ENCODE measurements around the gene HIGD1A.

Gene HIGD1A

GRCh38 chr3:42829628-42830436, 25.5 kb upstream of the HIGD1A start:
- H3K36me3 ChIP-seq (ENCODE audit: control insufficient read depth, insufficient read depth, low read length), result no peaks in the 10 kb centered on the region
- H3K9me3 ChIP-seq (ENCODE audit: control insufficient read depth, low read length), result no peaks in the 10 kb centered on the region
- no peaks in the 10 kb centered on the region for H3K4me1 ChIP-seq (ENCODE audit: control insufficient read depth, insufficient read depth, low read length, poor library complexity, severe bottlenecking)
- H3K27ac ChIP-seq (ENCODE audit: insufficient read depth, low read length, poor library complexity, severe bottlenecking), result no peak overlapping the region
- H3K4me3 ChIP-seq (ENCODE audit: insufficient read depth, low read depth, low read length, poor library complexity, severe bottlenecking), result no peak overlapping the region
- H3K27me3 ChIP-seq (replicated peaks; ENCODE audit: control insufficient read depth, insufficient read depth, low read length, poor library complexity, severe bottlenecking), result no peaks in the 10 kb centered on the region
- no peak for DNase-seq

- H3K4me3 ChIP-seq (ENCODE audit: insufficient read depth, low read depth, low read length, poor library complexity, severe bottlenecking), result no peak overlapping the region
- no peak overlapping the region for H3K27ac ChIP-seq (ENCODE audit: insufficient read depth, low read length, poor library complexity, severe bottlenecking)
- no peaks in the 10 kb centered on the region for H3K4me1 ChIP-seq (ENCODE audit: control insufficient read depth, insufficient read depth, low read length, poor library complexity, severe bottlenecking)
- H3K27me3 ChIP-seq (replicated peaks; ENCODE audit: control insufficient read depth, insufficient read depth, low read length, poor library complexity, severe bottlenecking), result no peaks in the 10 kb centered on the region
- H3K36me3 ChIP-seq (ENCODE audit: control insufficient read depth, insufficient read depth, low read length), result no peaks in the 10 kb centered on the region
- H3K9me3 ChIP-seq (ENCODE audit: control insufficient read depth, low read length), result no peaks in the 10 kb centered on the region
- DNase-seq, result no peak
These were observed 24.9 kb upstream of the HIGD1A start for GRCh38 chr3:42829083-42829627.

DNA sequence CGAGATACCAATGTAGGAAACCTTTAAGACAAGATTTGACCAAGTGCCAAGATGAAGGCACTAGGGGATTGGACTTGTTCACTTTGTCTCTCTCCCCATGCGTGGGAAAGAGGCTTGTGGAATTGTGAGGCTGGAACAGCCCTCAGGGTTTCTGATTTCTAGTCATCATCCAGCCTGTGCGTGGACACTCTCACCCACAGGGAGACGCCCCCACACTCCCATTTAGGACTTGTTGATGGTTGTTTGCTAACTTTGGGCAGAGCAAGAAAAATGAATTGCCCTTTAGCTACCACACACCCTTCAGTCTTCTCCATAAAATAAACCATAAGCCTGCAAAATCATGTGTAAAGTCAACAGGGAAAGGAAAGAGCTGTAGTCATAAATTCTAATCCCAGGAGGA, 23.4 kb upstream of the HIGD1A start:
- H3K36me3 ChIP-seq (ENCODE audit: control insufficient read depth, insufficient read depth, low read length), result no peaks in the 10 kb centered on the region
- no peaks in the 10 kb centered on the region for H3K9me3 ChIP-seq (ENCODE audit: control insufficient read depth, low read length)
- no peak overlapping the region for H3K27ac ChIP-seq (ENCODE audit: insufficient read depth, low read length, poor library complexity, severe bottlenecking)
- H3K4me1 ChIP-seq (ENCODE audit: control insufficient read depth, insufficient read depth, low read length, poor library complexity, severe bottlenecking), result no peaks in the 10 kb centered on the region
- H3K27me3 ChIP-seq (replicated peaks; ENCODE audit: control insufficient read depth, insufficient read depth, low read length, poor library complexity, severe bottlenecking), result no peaks in the 10 kb centered on the region
- DNase-seq, result no peak
- no peak overlapping the region for H3K4me3 ChIP-seq (ENCODE audit: insufficient read depth, low read depth, low read length, poor library complexity, severe bottlenecking)

DNA sequence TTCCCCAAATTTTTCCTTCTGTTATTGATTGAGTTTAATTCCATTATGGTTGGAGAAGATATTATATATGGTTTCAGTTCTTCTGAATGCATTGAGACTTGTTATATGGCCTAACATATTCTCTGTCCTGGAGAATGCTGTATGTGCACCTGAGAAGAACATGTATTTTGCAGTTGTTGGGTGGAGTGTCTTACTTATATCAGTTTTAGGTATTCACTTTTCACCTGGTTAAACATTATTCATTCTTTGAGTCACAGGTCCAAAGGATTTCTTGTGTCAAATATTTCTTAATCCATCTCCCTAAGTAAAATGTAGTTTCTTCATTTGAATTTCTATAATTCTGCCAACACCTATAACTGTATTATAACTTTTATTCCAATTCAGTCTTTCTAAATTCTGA, 22.7 kb upstream of the HIGD1A start:
- Histone ChIP-seq H3K9me3 (ENCODE audit: control insufficient read depth, low read length) (no peaks in the 10 kb centered on the region), H3K4me3 (ENCODE audit: insufficient read depth, low read depth, low read length, poor library complexity, severe bottlenecking) (no peak overlapping the region), H3K27ac (ENCODE audit: insufficient read depth, low read length, poor library complexity, severe bottlenecking) (no peak overlapping the region), H3K27me3 (replicated peaks; ENCODE audit: control insufficient read depth, insufficient read depth, low read length, poor library complexity, severe bottlenecking) (no peaks in the 10 kb centered on the region), H3K36me3 (ENCODE audit: control insufficient read depth, insufficient read depth, low read length) (no peaks in the 10 kb centered on the region), H3K4me1 (ENCODE audit: control insufficient read depth, insufficient read depth, low read length, poor library complexity, severe bottlenecking) (no peaks in the 10 kb centered on the region)
- DNase-seq, result no peak

DNA sequence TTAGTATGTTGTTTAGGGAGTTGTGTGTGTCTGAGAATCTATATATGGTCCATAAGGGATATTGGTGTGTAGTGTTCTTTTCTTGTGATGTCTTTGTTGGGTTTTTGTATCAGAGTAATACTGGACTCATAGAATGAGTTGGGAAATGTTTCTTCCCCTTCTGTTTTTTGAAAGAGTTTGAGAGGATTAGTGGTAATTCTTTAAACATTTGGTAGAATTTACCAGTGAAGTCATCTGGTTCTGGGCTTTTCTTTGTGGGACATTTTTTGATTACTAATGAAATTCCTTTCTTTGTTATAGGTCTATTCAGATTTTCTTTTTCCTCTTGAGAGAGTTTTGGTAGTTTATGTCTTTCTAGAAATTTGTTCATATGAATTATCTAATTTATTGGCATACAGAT, 21.9 kb upstream of the HIGD1A start:
- no peak overlapping the region for H3K4me3 ChIP-seq (ENCODE audit: insufficient read depth, low read depth, low read length, poor library complexity, severe bottlenecking)
- no peak for DNase-seq
- no peaks in the 10 kb centered on the region for H3K4me1 ChIP-seq (ENCODE audit: control insufficient read depth, insufficient read depth, low read length, poor library complexity, severe bottlenecking)
- H3K27me3 ChIP-seq (replicated peaks; ENCODE audit: control insufficient read depth, insufficient read depth, low read length, poor library complexity, severe bottlenecking), result no peaks in the 10 kb centered on the region
- no peak overlapping the region for H3K27ac ChIP-seq (ENCODE audit: insufficient read depth, low read length, poor library complexity, severe bottlenecking)
- no peaks in the 10 kb centered on the region for H3K36me3 ChIP-seq (ENCODE audit: control insufficient read depth, insufficient read depth, low read length)
- no peaks in the 10 kb centered on the region for H3K9me3 ChIP-seq (ENCODE audit: control insufficient read depth, low read length)

- H3K27ac ChIP-seq (ENCODE audit: insufficient read depth, low read length, poor library complexity, severe bottlenecking), result no peak overlapping the region
These were observed 19.1 kb upstream of the HIGD1A start for GRCh38 chr3:42823351-42823750.

GRCh38 chr3:42822828-42823227, 18.5 kb upstream of the HIGD1A start:
- no peak overlapping the region for H3K4me3 ChIP-seq (ENCODE audit: insufficient read depth, low read depth, low read length, poor library complexity, severe bottlenecking)

More at GRCh38 chr3:42823351-42823750, 19.1 kb upstream of the HIGD1A start:
- no peaks in the 10 kb centered on the region for H3K36me3 ChIP-seq (ENCODE audit: control insufficient read depth, insufficient read depth, low read length)
- no peak overlapping the region for H3K4me3 ChIP-seq (ENCODE audit: insufficient read depth, low read depth, low read length, poor library complexity, severe bottlenecking)
- DNase-seq, result no peak
- no peaks in the 10 kb centered on the region for H3K27me3 ChIP-seq (replicated peaks; ENCODE audit: control insufficient read depth, insufficient read depth, low read length, poor library complexity, severe bottlenecking)
- no peaks in the 10 kb centered on the region for H3K4me1 ChIP-seq (ENCODE audit: control insufficient read depth, insufficient read depth, low read length, poor library complexity, severe bottlenecking)
- H3K9me3 ChIP-seq (ENCODE audit: control insufficient read depth, low read length), result no peaks in the 10 kb centered on the region

GRCh38 chr3:42820746-42821051, 16.4 kb upstream of the HIGD1A start:
- no peaks in the 10 kb centered on the region for H3K36me3 ChIP-seq (ENCODE audit: control insufficient read depth, insufficient read depth, low read length)
- no peaks in the 10 kb centered on the region for H3K9me3 ChIP-seq (ENCODE audit: control insufficient read depth, low read length)
- no peak for DNase-seq
- H3K27me3 ChIP-seq (replicated peaks; ENCODE audit: control insufficient read depth, insufficient read depth, low read length, poor library complexity, severe bottlenecking), result no peaks in the 10 kb centered on the region
- no peak overlapping the region for H3K4me3 ChIP-seq (ENCODE audit: insufficient read depth, low read depth, low read length, poor library complexity, severe bottlenecking)
- H3K4me1 ChIP-seq (ENCODE audit: control insufficient read depth, insufficient read depth, low read length, poor library complexity, severe bottlenecking), result no peaks in the 10 kb centered on the region
- no peak overlapping the region for H3K27ac ChIP-seq (ENCODE audit: insufficient read depth, low read length, poor library complexity, severe bottlenecking)

More at GRCh38 chr3:42822828-42823227, 18.5 kb upstream of the HIGD1A start:
- H3K27me3 ChIP-seq (replicated peaks; ENCODE audit: control insufficient read depth, insufficient read depth, low read length, poor library complexity, severe bottlenecking), result no peaks in the 10 kb centered on the region
- DNase-seq, result no peak
- no peaks in the 10 kb centered on the region for H3K4me1 ChIP-seq (ENCODE audit: control insufficient read depth, insufficient read depth, low read length, poor library complexity, severe bottlenecking)
- no peaks in the 10 kb centered on the region for H3K36me3 ChIP-seq (ENCODE audit: control insufficient read depth, insufficient read depth, low read length)
- H3K27ac ChIP-seq (ENCODE audit: insufficient read depth, low read length, poor library complexity, severe bottlenecking), result no peak overlapping the region
- H3K9me3 ChIP-seq (ENCODE audit: control insufficient read depth, low read length), result no peaks in the 10 kb centered on the region

DNA sequence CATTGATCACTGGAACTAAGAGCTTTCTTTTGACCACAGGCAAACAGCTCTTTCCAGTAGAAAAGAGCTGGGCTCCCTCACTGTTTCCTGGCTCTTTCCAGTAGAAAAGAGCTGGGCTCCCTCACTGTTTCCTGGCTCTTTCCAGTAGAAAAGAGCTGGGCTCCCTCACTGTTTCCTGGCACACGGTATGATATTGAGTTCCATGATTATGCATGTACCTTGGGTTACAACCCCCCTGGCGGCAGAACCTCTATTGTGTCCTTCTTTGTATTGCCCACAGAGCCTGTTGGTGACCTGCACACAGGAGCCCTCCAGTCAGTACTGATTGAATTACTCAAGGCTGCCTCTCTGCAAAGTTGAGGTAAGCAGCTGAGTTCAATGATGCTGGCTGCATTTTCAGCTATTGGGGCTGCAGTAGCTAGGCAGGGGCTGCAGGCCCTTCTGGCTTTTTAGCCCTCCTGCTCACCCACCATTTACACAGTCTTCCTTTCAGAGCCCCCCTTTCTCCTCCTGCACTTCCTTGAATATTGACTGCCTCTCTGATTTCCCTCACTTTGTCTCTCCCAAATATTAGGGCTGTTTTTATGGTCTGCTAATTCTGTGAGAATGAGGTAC, 15.2 kb upstream of the HIGD1A start:
- H3K9me3 ChIP-seq (ENCODE audit: control insufficient read depth, low read length), result no peaks in the 10 kb centered on the region
- DNase-seq, result no peak
- no peak overlapping the region for H3K4me3 ChIP-seq (ENCODE audit: insufficient read depth, low read depth, low read length, poor library complexity, severe bottlenecking)
- H3K27me3 ChIP-seq (replicated peaks; ENCODE audit: control insufficient read depth, insufficient read depth, low read length, poor library complexity, severe bottlenecking), result no peaks in the 10 kb centered on the region
- no peak overlapping the region for H3K27ac ChIP-seq (ENCODE audit: insufficient read depth, low read length, poor library complexity, severe bottlenecking)
- H3K36me3 ChIP-seq (ENCODE audit: control insufficient read depth, insufficient read depth, low read length), result no peaks in the 10 kb centered on the region
- no peaks in the 10 kb centered on the region for H3K4me1 ChIP-seq (ENCODE audit: control insufficient read depth, insufficient read depth, low read length, poor library complexity, severe bottlenecking)

DNA sequence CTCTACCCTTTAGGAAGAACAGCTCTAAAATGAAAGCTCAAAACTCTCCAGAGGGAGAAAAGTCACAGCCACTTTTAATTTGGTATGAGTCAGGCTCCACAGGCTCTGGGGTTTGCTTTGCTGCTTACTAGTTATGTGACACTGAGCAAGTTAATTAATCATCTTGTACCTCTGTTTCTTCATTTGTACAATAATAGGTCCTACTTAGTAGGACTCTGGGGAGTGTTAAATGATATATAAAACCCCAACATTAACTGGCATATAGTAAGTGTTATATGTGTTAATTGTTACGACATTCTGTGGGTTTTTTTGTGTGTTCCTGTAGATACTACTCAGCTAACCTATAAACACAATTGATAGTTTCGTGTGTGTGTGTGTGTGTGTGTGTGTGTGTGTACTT, 11.5 kb upstream of the HIGD1A start:
- Histone ChIP-seq H3K4me3 (ENCODE audit: insufficient read depth, low read depth, low read length, poor library complexity, severe bottlenecking) (no peak overlapping the region), H3K9me3 (ENCODE audit: control insufficient read depth, low read length) (no peaks in the 10 kb centered on the region), H3K36me3 (ENCODE audit: control insufficient read depth, insufficient read depth, low read length) (no peaks in the 10 kb centered on the region), H3K27me3 (replicated peaks; ENCODE audit: control insufficient read depth, insufficient read depth, low read length, poor library complexity, severe bottlenecking) (no peaks in the 10 kb centered on the region), H3K4me1 (ENCODE audit: control insufficient read depth, insufficient read depth, low read length, poor library complexity, severe bottlenecking) (no peaks in the 10 kb centered on the region), H3K27ac (ENCODE audit: insufficient read depth, low read length, poor library complexity, severe bottlenecking) (no peak overlapping the region)
- no peak for DNase-seq
